WTC11 (cell line): ENCODE data around the gene OR52E2. TPM values are rescaled to one million over a fixed set of nuclear protein-coding genes. Genes with fewer than 3 reads are reported as not detected.

Experiments
- ATAC-seq: fragments of 200-7000 bp; cut with Tn5 transposase; 2 replicates; pipeline ENCODE4 v1.10.0; 2021; ENCODE audit warnings: mild to moderate bottlenecking, moderate library complexity
- CTCF ChIA-PET: fragments of 300-600 bp; sonication (Branson Sonifier 250); formaldehyde crosslinking; loops from one replicate; lab custom pipeline; 2021; ENCODE audit warnings: antibody characterized with exemption; lab: Charles Lee
- POLR2A ChIA-PET: fragments of 350-600 bp; sonication (Branson Sonifier 250); formaldehyde crosslinking; loops from one replicate; lab custom pipeline; 2021; ENCODE audit warnings: antibody characterized with exemption; lab: Charles Lee
- DNase-seq: peaks from one replicate; pipeline ENCODE4 v3.0.0; 2021; ENCODE audit warnings: low spot score
- H3K27ac Mint-ChIP-seq: 2 replicates; pipeline ENCODE4 v1.8.0; 2021; ENCODE audit warnings: mixed read lengths
- H3K27me3 Mint-ChIP-seq: 2 replicates; pipeline ENCODE4 v1.8.0; 2021; ENCODE audit warnings: low read depth, mild to moderate bottlenecking, moderate library complexity, mixed read lengths
- H3K36me3 Mint-ChIP-seq: 2 replicates; pipeline ENCODE4 v1.8.0; 2021; ENCODE audit warnings: mixed read lengths
- H3K4me1 Mint-ChIP-seq: 2 replicates; pipeline ENCODE4 v1.8.0; 2022; ENCODE audit warnings: mixed read lengths
- H3K4me3 Mint-ChIP-seq: 2 replicates; pipeline ENCODE4 v1.8.0; 2021; ENCODE audit warnings: mild to moderate bottlenecking, moderate library complexity, mixed read lengths
- H3K9me3 Mint-ChIP-seq: 2 replicates; pipeline ENCODE4 v1.8.0; 2021; ENCODE audit warnings: mixed read lengths
- ATF1 ChIP-seq: sonication (generic); formaldehyde crosslinking; IDR thresholded peaks from 2 replicates; pipeline ENCODE4 v1.8.1; 2023; ENCODE audit warnings: mild to moderate bottlenecking, moderate library complexity, missing genetic modification reagents
- NFATC4 ChIP-seq: fragments of 250-450 bp; sonication (Bioruptor Pico); IDR thresholded peaks from 2 replicates; pipeline ENCODE4 v1.9.0; 2021; ENCODE audit warnings: mild to moderate bottlenecking
- NR2C2 ChIP-seq: sonication (generic); formaldehyde crosslinking; IDR thresholded peaks from 2 replicates; pipeline ENCODE4 v1.8.0; 2022; ENCODE audit warnings: mild to moderate bottlenecking, missing genetic modification reagents
- RORB ChIP-seq: fragments of 250-450 bp; sonication (Bioruptor Pico); IDR thresholded peaks from 2 replicates; pipeline ENCODE4 v1.9.0; 2021; ENCODE audit warnings: mild to moderate bottlenecking
- TEAD4 ChIP-seq: sonication (generic); formaldehyde crosslinking; IDR thresholded peaks from 2 replicates; pipeline ENCODE4 v1.8.0; 2022; ENCODE audit warnings: mild to moderate bottlenecking, missing genetic modification reagents
- total RNA-seq: library from RNA; stranded (reverse); gene quantifications from 3 replicates; pipeline ENCODE4 v1.2.3, GENCODE V29; 2021
- TF ChIP-seq, protein P1 (sequence below): sonication (generic); formaldehyde crosslinking; IDR thresholded peaks from 2 replicates; pipeline ENCODE4 v1.8.1; 2022; ENCODE audit warnings: missing genetic modification reagents, borderline replicate concordance
- TF ChIP-seq, protein P2 (sequence below): fragments of 200-600 bp; IDR thresholded peaks from 2 replicates; pipeline ENCODE4 v1.8.0; 2022; ENCODE audit warnings: antibody characterized with exemption
- TF ChIP-seq, protein P3 (sequence below): sonication (generic); formaldehyde crosslinking; IDR thresholded peaks from 2 replicates; pipeline ENCODE4 v1.8.1; 2022; ENCODE audit warnings: low read depth, mild to moderate bottlenecking, moderate library complexity, missing genetic modification reagents, borderline replicate concordance
- TF ChIP-seq, protein P4 (sequence below): sonication (generic); formaldehyde crosslinking; IDR thresholded peaks from 2 replicates; pipeline ENCODE4 v1.8.0; 2022; ENCODE audit warnings: mild to moderate bottlenecking, missing genetic modification reagents
- TF ChIP-seq, protein P5 (sequence below): sonication (generic); formaldehyde crosslinking; IDR thresholded peaks from 2 replicates; pipeline ENCODE4 v1.8.0; 2022; ENCODE audit warnings: mild to moderate bottlenecking, missing genetic modification reagents
- TF ChIP-seq, protein P6 (sequence below): sonication (generic); formaldehyde crosslinking; IDR thresholded peaks from 2 replicates; pipeline ENCODE4 v1.8.0; 2023; ENCODE audit warnings: missing genetic modification reagents, mild to moderate bottlenecking, borderline replicate concordance
- TF ChIP-seq, protein P7 (sequence below): fragments of 250-450 bp; sonication (Bioruptor Pico); IDR thresholded peaks from 2 replicates; pipeline ENCODE4 v1.9.0; 2021; ENCODE audit warnings: moderate library complexity, mild to moderate bottlenecking, inconsistent platforms, borderline replicate concordance
- TF ChIP-seq, protein P8 (sequence below): sonication (generic); formaldehyde crosslinking; IDR thresholded peaks from 2 replicates; pipeline ENCODE4 v1.8.1; 2023; ENCODE audit warnings: mild to moderate bottlenecking, missing genetic modification reagents, moderate library complexity

The OR52E2 gene
- total RNA-seq, 1 experiment from 2014 or later: not detected

DNA sequence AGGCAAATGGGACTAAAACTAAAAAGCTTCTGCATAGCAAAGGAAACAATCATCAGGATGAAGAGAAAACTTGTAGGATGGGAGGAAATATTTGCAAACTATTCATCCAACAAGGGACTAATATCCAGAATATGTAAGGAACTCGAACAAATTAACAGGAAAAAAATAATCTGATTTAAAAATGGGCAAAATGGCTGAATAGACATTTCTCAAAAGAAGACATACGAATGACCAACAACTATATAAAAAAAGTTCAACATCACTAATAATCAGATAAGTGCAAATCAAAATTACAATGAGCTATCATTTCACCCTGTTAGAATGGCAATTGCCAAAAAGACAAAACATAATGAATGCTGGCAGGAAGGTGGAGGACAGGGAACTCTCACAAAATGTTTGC, 22.0 kb upstream of the OR52E2 start:
- DNase-seq (no peak), ATAC-seq (no peak)
- TF ChIP-seq, protein P1, sequence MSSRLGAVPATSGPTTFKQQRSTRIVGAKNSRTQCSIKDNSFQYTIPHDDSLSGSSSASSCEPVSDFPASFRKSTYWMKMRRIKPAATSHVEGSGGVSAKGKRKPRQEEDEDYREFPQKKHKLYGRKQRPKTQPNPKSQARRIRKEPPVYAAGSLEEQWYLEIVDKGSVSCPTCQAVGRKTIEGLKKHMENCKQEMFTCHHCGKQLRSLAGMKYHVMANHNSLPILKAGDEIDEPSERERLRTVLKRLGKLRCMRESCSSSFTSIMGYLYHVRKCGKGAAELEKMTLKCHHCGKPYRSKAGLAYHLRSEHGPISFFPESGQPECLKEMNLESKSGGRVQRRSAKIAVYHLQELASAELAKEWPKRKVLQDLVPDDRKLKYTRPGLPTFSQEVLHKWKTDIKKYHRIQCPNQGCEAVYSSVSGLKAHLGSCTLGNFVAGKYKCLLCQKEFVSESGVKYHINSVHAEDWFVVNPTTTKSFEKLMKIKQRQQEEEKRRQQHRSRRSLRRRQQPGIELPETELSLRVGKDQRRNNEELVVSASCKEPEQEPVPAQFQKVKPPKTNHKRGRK (CRISPR knock-in tag): no peak
- TF ChIP-seq, protein P2, sequence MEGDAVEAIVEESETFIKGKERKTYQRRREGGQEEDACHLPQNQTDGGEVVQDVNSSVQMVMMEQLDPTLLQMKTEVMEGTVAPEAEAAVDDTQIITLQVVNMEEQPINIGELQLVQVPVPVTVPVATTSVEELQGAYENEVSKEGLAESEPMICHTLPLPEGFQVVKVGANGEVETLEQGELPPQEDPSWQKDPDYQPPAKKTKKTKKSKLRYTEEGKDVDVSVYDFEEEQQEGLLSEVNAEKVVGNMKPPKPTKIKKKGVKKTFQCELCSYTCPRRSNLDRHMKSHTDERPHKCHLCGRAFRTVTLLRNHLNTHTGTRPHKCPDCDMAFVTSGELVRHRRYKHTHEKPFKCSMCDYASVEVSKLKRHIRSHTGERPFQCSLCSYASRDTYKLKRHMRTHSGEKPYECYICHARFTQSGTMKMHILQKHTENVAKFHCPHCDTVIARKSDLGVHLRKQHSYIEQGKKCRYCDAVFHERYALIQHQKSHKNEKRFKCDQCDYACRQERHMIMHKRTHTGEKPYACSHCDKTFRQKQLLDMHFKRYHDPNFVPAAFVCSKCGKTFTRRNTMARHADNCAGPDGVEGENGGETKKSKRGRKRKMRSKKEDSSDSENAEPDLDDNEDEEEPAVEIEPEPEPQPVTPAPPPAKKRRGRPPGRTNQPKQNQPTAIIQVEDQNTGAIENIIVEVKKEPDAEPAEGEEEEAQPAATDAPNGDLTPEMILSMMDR: no peak
- TF ChIP-seq, protein P3, sequence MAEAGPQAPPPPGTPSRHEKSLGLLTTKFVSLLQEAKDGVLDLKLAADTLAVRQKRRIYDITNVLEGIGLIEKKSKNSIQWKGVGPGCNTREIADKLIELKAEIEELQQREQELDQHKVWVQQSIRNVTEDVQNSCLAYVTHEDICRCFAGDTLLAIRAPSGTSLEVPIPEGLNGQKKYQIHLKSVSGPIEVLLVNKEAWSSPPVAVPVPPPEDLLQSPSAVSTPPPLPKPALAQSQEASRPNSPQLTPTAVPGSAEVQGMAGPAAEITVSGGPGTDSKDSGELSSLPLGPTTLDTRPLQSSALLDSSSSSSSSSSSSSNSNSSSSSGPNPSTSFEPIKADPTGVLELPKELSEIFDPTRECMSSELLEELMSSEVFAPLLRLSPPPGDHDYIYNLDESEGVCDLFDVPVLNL: no peak
- TF ChIP-seq ATF1 (no peak), TEAD4 (CRISPR knock-in tag) (no peak), NFATC4 (CRISPR knock-in tag) (no peak), RORB (no peak), NR2C2 (CRISPR knock-in tag) (no peak)
- TF ChIP-seq, protein P4, sequence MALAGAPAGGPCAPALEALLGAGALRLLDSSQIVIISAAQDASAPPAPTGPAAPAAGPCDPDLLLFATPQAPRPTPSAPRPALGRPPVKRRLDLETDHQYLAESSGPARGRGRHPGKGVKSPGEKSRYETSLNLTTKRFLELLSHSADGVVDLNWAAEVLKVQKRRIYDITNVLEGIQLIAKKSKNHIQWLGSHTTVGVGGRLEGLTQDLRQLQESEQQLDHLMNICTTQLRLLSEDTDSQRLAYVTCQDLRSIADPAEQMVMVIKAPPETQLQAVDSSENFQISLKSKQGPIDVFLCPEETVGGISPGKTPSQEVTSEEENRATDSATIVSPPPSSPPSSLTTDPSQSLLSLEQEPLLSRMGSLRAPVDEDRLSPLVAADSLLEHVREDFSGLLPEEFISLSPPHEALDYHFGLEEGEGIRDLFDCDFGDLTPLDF (CRISPR knock-in tag): no peak
- TF ChIP-seq, protein P5, sequence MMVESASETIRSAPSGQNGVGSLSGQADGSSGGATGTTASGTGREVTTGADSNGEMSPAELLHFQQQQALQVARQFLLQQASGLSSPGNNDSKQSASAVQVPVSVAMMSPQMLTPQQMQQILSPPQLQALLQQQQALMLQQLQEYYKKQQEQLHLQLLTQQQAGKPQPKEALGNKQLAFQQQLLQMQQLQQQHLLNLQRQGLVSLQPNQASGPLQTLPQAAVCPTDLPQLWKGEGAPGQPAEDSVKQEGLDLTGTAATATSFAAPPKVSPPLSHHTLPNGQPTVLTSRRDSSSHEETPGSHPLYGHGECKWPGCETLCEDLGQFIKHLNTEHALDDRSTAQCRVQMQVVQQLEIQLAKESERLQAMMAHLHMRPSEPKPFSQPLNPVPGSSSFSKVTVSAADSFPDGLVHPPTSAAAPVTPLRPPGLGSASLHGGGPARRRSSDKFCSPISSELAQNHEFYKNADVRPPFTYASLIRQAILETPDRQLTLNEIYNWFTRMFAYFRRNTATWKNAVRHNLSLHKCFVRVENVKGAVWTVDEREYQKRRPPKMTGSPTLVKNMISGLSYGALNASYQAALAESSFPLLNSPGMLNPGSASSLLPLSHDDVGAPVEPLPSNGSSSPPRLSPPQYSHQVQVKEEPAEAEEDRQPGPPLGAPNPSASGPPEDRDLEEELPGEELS (CRISPR knock-in tag): no peak
- TF ChIP-seq, protein P6, sequence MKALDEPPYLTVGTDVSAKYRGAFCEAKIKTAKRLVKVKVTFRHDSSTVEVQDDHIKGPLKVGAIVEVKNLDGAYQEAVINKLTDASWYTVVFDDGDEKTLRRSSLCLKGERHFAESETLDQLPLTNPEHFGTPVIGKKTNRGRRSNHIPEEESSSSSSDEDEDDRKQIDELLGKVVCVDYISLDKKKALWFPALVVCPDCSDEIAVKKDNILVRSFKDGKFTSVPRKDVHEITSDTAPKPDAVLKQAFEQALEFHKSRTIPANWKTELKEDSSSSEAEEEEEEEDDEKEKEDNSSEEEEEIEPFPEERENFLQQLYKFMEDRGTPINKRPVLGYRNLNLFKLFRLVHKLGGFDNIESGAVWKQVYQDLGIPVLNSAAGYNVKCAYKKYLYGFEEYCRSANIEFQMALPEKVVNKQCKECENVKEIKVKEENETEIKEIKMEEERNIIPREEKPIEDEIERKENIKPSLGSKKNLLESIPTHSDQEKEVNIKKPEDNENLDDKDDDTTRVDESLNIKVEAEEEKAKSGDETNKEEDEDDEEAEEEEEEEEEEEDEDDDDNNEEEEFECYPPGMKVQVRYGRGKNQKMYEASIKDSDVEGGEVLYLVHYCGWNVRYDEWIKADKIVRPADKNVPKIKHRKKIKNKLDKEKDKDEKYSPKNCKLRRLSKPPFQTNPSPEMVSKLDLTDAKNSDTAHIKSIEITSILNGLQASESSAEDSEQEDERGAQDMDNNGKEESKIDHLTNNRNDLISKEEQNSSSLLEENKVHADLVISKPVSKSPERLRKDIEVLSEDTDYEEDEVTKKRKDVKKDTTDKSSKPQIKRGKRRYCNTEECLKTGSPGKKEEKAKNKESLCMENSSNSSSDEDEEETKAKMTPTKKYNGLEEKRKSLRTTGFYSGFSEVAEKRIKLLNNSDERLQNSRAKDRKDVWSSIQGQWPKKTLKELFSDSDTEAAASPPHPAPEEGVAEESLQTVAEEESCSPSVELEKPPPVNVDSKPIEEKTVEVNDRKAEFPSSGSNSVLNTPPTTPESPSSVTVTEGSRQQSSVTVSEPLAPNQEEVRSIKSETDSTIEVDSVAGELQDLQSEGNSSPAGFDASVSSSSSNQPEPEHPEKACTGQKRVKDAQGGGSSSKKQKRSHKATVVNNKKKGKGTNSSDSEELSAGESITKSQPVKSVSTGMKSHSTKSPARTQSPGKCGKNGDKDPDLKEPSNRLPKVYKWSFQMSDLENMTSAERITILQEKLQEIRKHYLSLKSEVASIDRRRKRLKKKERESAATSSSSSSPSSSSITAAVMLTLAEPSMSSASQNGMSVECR (CRISPR knock-in tag): no peak
- TF ChIP-seq, protein P7, sequence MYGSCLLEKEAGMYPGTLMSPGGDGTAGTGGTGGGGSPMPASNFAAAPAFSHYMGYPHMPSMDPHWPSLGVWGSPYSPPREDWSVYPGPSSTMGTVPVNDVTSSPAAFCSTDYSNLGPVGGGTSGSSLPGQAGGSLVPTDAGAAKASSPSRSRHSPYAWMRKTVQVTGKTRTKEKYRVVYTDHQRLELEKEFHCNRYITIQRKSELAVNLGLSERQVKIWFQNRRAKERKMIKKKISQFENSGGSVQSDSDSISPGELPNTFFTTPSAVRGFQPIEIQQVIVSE (CRISPR knock-in tag): no peak
- TF ChIP-seq, protein P8, sequence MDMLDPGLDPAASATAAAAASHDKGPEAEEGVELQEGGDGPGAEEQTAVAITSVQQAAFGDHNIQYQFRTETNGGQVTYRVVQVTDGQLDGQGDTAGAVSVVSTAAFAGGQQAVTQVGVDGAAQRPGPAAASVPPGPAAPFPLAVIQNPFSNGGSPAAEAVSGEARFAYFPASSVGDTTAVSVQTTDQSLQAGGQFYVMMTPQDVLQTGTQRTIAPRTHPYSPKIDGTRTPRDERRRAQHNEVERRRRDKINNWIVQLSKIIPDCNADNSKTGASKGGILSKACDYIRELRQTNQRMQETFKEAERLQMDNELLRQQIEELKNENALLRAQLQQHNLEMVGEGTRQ (CRISPR knock-in tag): no peak
- POLR2A ChIA-PET: no interaction called here
- no peaks in the 10 kb centered on the region for H3K9me3 Mint-ChIP-seq
- no peaks in the 10 kb centered on the region for H3K4me1 Mint-ChIP-seq
- H3K36me3 Mint-ChIP-seq: no peaks in the 10 kb centered on the region
- H3K27ac Mint-ChIP-seq: no peak overlapping the region
- H3K27me3 Mint-ChIP-seq: no peaks in the 10 kb centered on the region
- CTCF ChIA-PET: no interaction called here
- no peak overlapping the region for H3K4me3 Mint-ChIP-seq
